IPS-11a (cell line): Measurements from ENCODE around the gene PRUNE2.

ENCODE experiments used
- H3K4me3 ChIP-seq: one replicate; pipeline ENCODE4 v1.5.1; 2013; ENCODE audit warnings: low read depth, low read length, control low read depth

The PRUNE2 gene

DNA sequence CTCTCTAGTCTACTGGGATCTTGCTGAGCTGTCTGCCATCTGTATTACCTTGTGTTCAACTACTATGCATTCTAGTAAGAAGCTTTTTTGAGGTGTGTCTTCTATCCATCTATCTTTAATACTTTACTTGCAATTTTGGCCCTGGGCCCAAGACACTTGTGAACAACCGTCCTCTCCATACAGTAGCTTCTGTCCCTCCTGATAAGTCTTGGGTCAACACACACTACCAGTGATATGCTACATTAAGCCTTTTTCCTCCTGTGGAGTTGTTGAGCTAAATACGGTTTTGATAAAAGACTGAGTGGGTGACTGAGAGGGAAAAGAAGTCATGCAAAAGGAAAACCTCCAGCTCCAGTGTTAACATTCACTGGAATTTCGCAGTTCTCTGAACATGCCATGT lies 275.0 kb downstream of the PRUNE2 start:
- H3K4me3 ChIP-seq: no peak overlapping the region

DNA sequence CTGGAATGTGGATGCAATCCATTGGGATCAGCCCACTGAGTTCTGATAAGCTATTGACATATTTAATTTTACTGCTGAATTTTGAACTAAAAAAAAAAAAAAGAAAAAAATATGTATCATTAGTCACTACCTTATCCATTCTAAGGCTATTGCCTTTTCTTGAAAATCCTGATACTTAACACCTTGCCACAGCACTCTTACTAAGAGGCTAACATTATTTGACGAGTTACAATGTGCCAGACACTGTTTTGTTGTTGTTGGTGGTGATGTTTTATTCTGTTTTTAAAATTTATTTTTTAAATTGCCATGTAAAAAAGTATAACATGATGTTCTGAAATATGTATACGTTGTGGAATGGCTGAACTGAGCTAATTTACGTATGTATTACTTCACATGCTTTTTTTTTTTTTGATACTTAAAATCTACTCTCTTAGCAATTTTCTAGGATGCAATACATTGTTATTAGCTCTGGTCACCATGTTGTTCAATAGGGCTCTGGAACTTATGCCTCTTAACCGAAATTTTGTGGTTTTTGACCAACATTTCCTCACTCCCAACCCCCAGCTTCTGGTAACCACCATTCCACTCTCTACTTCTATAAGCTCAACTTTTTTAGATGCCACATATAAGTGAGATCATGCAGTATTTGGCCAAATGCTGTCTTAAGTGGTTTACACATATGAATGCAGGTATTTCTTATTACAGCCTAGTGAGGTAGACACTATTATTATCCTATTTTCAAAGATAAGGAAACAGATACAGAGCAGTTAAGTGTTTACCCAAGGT lies 276.5 kb downstream of the PRUNE2 start:
- H3K4me3 ChIP-seq: no peak overlapping the region

DNA sequence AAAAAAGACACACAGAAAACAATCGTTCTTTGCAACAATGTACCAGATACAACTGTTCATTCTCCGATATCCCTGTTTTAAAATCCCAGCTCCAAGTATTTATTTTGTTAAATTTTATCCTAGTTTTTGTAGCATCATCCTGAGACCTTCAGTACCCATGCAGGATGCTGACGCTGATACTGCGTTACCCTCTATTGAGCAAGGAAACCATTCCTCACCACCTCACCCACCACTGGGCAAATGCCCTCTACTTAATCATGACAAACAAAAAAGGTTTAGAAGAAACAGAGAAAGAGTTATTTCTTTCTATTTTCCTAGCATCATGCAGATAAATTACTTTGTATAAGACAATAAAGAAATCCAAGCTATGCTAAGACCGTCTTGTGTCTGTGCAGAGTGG lies 277.8 kb downstream of the PRUNE2 start:
- no peak overlapping the region for H3K4me3 ChIP-seq

DNA sequence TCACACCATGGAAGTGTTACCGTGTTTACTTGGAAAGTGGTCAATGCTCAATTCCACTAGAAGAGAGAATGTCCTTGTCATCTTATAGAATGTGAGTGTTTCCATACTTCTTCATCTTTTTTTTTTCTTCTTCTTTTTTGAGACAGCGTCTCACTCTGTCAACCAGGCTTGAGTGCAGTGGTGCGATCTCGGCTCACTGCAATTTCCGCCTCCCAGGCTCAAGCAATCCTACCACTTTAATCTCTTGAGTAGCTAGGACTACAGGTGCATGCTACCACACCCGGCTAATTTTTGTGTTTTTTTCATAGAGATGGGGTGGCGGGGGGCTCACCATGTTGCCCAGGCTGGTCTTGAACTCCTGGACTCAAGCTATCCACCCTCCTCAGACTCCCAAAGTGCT lies 278.9 kb downstream of the PRUNE2 start:
- H3K4me3 ChIP-seq: no peak overlapping the region

DNA sequence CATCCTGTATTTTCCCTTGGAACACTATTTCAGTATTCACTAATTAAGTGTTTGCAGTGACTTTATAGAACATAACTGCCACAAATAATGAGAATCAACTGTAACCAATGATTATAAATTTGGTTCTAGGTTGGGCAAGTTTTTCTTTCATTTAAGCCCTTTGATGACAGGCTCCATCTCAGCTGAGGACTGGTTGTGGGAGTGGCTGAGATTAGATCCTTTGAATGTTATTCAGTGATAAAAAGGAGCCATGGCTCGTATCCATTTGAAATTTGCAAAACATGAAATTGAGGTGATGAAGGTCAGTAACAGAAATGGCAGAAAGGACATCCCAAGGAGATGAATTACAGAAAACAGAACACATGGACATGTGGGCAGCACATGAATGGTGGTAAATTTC lies 279.8 kb downstream of the PRUNE2 start:
- no peak overlapping the region for H3K4me3 ChIP-seq

DNA sequence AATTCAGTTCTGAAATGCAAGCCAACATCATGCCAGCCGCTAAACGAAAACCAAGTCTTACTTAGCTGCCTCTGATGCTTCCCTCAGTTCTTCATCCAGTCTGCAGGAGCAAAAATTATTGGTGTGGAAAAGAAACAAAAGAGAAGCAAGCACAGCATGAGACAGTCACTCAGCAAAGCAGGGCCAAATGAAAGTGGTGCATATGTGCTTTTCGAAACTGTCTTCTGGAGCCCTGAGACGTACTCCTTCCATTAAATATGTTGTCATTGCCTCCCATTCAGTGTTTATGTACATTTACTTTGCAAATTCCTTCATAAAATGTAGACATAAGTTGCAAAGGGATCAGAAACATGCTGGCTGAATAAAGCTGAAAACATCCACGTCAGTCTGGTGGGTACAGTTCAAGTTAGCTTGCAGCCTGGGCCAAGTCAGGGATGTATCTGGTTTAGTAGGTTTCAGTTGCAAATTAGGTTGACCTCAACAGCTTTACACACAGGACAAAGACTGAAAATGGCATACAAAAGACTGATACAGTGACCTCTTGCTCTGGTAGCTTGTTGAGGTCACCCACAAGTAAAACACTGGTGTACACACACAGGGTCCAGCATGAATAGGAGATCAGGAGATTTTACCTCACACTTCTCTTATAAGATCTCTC lies 281.4 kb downstream of the PRUNE2 start:
- no peak overlapping the region for H3K4me3 ChIP-seq

DNA sequence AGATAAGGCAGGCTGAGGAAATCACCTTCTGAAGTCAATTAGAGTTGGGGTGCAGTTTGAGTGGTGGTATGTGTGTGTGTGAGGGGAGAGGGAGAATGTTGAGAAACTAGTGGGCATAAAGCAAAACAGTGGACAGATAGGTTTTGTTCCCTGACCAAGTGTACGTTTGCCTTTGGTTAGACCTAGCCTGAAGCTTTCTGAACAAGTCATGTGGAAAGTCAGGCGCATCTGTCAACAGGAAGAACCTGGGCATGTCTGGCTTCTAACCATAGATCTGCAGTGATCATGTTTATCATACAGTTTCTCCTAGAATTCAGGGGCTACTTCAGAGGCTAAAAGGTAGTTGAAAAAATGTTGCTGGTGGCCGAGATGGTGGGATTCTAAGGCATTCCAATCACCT lies 284.9 kb downstream of the PRUNE2 start:
- H3K4me3 ChIP-seq: no peak overlapping the region

DNA sequence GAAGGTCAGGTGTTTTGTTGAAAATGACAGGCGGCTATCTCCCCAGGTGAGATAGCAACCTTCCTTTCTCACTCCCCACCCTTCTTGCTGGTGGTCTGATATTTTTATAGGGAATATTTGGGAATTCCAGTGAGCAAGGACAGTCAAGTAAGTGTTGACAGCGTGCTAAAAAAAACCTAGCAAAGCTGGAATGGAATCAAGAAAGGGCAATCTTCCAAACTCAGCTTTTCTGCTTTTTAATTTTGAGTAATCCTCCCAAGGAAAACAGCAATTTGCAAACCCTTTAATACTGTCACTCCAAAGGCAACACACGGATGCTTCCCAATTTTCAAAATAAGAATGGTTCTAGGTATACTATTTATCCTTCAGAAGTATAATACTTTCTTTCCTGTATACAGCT lies 285.3 kb downstream of the PRUNE2 start:
- H3K4me3 ChIP-seq: no peak overlapping the region

DNA sequence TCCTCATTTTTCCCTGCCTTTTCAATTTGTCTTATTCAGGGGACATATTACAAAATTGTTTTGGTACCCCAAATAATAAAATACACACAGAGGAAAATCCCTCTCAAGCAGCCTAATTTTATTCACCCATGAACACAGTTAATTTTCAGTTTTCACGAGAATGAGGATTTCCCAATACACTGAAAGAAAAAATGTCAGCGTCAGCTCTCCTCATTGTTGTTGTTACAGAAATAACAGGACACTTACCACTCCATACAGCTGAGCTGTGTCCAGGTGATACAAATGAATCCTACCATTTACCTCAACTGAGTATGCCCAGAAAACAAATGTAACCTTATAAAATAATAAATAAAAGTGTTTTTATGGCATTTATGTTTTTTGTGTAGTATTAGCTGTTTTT lies 286.3 kb downstream of the PRUNE2 start:
- H3K4me3 ChIP-seq: no peak overlapping the region

DNA sequence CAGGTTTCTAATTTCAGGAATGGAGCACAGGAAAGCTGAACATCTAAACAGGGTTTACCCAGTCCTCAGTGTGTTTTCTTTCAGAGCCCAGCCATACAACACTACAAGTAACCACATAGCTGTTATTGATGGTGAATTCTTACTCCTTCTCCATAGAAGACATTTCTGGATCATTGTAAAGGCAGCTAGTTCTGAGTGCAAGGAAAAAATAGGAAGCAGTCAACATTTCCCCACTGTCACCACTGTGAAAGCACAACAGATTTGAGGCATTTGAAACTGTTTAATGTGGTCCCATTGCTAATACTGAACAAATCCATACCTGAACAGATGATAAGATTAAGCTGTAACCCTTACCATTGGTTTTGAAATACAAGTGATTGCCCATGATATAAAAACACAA lies 286.7 kb downstream of the PRUNE2 start:
- H3K4me3 ChIP-seq: no peak overlapping the region

DNA sequence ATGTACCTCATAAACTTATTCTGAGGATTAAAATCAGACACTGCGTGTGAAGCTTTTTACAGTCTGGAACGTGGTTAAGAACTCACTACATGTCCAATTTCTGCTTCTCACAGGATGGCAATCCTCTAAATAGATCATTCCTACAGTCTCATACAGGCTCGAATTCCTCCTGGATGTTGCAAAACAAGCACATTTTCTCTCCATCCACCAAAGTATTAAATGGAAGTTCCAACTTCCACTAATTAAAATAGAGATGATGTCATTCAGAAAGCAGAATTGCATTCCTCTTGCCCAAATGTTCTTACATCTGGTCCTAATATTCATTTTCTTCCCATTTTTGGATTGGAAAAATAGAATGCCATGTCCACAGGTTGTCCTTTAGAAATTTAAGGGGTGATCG lies 287.2 kb downstream of the PRUNE2 start:
- H3K4me3 ChIP-seq: no peak overlapping the region

DNA sequence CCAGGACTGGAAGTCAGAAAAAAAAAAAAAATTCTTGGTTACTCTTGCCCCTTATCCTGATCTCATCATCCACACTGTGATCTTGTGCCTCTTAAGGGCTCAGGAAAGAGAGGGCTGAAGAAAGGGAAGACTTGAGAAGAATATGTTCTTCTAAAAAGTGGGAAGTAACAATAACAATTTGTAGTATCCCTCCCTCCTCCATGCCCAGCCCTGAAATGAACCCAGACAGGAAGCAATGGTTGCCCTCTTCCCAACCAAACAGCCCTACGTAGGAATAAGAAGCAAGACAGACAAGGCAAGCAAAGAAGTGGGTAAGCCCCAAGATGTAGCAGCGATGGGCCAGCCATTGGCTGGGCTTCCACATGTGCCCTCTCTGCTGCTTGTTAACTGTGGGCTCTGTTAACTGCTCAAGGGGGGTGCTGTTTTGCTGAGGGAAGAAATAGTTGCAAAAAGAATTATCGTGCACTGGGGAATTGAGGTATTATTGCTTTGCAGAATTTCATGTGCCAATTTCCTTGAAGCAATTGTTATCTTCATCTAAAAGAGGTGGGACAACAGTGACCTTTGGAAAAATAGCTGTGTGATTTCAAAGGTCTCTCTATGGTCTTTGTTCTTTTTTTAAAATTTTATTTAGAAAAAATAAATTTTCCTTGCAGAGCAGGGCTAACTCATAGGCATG lies 288.3 kb downstream of the PRUNE2 start:
- no peak overlapping the region for H3K4me3 ChIP-seq

DNA sequence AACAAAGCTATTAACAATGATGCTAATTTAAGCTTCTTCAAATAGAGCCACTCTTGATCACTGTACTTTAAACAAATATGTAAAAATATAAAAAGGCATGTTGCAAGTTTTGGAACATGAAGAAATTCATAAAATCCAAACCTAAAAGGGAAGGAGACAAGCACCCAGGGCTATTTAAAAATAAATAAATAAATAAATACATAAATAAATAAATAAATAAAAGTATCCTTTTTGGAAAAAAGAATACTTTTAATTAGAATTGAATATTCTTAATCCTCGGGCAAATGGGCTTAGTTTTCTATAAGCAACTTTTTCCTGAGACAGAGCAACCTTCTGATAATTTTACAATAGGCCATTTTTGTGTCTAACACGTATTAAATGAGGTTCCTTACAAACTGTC lies 289.1 kb downstream of the PRUNE2 start:
- H3K4me3 ChIP-seq: no peak overlapping the region

DNA sequence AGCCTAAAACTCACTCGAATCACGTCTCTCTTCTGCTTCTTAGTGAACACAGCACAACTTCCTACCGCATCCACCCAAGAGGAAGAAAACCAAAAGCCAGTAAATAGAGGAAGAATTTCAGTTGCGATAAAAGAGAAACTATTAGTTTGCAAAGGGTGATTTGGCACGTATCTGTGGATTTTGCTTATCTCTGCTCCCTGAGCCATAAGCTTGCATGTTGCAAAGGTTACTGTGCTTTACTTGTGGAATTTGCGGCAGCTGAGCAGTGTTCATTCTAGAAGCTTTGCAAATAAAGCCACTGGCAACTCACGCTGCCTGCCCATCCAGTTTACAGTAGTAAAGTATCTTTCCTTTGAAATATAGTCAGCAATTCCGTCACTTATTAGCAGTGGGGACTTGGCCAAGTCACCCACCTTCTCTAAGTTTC lies 290.7 kb downstream of the PRUNE2 start:
- H3K4me3 ChIP-seq: no peak overlapping the region

DNA sequence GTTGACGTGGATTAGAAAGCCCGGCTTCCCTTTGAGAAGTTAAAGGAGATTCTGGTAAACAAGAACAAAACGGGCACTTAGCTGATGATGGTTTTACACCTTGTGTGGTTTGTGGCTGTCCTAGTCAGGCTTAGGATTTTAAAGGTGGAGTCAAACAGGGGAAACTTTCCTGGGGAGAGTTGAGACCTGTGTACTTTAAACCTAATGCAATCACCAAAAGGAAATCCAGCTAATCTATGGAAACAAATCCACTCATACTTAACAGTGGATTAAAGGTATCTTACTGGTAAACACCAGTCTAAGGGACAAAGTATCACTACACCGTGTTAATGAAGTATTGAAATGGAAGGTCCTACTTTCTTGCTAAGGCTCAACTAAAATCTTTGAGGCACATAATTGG lies 291.9 kb downstream of the PRUNE2 start:
- H3K4me3 ChIP-seq: no peak overlapping the region

DNA sequence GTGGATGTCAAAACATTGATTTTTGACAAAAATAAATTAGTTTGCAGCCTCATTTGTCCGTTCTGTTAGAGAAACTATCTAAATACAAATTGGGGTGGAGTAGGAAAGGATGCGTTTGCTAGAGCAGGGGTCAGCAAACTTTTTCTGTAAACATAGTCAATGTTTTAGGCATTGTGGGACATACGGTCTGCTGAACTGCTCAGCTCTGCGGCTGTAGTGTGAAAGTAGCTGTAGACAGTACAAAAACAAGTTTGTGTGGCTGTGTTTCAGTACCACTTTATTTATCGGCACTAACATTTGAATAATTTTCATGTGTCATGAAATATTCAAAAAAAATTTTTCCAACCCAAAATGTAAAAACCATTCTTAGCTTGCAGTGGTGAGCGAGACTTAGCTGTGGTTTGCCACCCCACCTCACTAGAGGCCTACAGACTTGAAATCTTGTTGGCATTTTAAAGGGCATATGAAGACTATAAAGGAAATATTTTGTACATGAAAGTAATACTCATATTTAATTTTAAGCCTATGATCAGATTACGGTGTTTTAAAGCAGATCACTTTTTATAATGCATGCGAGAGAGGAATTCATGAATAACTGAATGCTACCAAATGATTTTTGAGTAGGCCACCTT lies 292.6 kb downstream of the PRUNE2 start:
- H3K4me3 ChIP-seq: no peak overlapping the region

DNA sequence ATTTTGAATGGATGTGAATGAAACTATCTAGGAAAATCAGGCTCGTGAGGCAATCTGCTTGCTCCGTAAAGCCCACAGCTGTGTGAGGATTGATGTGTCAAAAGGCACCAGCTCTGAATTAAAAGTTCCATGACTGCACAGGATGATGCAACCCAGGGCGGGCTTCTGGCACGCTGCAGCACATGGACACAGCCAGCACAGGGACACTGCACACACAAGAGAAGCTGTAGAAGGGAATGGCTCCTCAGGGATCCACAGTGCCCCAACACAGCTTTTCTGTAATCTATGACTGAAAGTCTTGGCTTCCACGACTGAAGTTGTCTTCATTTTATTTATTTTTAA lies 295.9 kb downstream of the PRUNE2 start:
- no peak overlapping the region for H3K4me3 ChIP-seq

DNA sequence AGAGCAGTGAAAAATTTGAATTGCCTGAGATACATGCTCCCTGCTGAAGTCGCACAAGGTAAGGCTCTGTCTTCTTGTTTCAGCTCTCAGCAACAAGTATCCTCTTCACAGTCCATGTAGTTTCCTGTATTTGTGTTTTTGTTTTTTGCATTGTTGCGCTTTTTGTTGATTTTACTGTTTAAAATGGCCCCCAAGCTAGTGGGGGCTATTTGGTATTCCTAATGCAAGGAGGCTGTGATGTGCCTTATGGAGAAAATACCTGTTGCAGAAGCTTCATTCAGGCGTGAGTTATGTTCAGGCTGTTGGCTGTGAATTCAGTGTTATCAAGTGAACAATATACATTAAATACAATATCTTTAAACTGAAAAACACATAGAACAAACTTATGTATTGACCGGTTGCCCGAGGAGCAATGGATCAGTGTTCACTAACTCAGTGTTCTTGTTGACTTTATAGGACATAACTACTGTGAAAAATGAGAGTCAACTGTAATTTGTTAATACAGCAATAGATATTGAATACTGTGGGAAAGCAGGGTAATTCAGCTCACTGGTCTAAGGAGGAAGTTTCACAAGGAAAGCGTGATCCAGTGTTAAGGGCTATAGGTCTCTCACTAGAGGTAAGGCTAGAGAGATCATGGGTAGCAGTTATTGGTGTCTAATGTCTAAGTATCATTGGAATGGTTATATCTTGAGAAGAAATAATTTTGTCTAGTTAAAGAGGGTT lies 296.5 kb downstream of the PRUNE2 start:
- H3K4me3 ChIP-seq: no peak overlapping the region

DNA sequence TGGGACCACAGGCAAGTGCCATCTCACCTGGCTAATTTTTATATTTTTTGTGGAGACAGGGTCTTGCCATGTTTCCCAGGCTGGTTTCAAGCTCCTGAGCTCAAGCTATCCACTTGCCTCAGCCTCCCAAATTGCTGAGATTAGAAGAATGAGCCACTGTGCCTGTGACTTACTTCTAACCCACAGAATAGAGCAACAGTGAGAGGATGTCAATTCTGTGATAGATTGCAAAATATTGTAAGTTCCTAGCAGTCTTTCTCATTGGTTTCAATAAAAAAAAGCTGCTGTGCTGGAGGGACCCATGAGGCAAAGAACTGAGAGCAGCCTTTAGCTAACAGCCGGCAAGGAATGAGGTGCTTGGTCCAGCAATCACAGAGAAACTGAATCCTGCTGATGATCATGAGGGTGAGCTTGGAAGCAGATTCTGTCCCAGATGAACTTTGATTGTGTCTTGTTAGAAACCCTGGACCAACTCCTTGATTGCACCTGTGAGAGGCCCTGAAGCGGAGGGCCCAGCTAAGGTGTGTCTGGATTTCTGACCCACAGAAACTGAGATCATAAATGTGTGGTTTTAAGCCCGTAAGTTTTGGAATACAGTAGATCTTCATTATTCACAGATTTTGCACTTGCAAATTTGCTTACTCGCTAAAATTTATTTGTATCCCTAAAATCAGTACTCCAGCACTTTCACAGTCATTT lies 297.2 kb downstream of the PRUNE2 start:
- H3K4me3 ChIP-seq: no peak overlapping the region

DNA sequence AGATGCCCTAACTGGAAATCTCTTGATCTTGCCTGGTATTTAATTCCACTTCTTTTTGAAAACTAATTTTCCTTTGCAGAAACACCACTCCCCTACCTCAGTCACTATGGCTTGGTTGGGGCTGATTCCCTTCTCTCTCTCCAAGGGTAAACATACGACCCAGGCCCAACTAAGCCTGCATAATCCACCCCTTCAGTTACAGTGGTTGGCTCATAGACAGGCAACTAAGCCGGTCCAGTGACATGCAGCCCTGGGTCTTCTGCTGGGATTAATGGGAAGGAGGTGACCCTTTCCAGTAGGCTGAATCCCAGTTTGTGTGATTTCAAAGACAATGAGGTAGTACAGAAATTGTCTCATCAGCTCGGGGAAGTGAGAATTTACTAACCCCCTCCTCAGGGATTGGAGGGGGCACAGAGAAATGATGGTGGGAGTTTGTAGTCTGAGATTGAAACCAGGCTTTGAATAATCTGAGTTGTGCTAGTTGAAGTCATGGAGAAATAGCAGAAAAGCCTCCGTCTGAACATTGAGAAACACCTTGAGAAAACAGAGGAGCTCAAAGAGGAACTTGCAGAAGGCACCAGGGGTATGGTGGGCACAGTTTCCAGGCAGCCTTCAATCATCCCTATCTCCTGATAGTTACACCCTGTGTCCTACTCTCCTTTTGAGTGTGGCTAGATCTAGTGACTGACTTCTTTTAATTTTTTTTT lies 298.0 kb downstream of the PRUNE2 start:
- H3K4me3 ChIP-seq: no peak overlapping the region
